GM18868 (cell line): Measurements from ENCODE around the gene NTN5.
"Not testable (repeated sequence)": the region's sequence is repeated elsewhere in the genome, so short reads cannot be mapped to it uniquely, and the experiment has no call there.

ENCODE experiments used
- ATAC-seq: cut with Tn5 transposase; IDR thresholded peaks from one replicate; pipeline ENCODE4 v1.9.1; 2021; ENCODE audit warnings: mild to moderate bottlenecking, moderate library complexity; ENCODE audit not compliant: unreplicated experiment

NTN5 gene

GRCh38 chr19:48672994-48673393 lies at the start of gene NTN5:
NTN5 (minus strand) TSS chr19:48673017; CDS start chr19:48670986, 2,031 bp downstream.
- no peak for ATAC-seq

- ATAC-seq = no peak
Measured at GRCh38 chr19:48722196-48722708, 49.4 kb upstream of the NTN5 start.

GRCh38 chr19:48720613-48721296 lies 47.9 kb upstream of the NTN5 start:
- ATAC-seq = peak; percentile 79

- ATAC-seq = peak; percentile 6
Measured at GRCh38 chr19:48720251-48720612, 47.4 kb upstream of the NTN5 start.

GRCh38 chr19:48719263-48720171 lies 46.7 kb upstream of the NTN5 start, which contains the start of gene MAMSTR:
MAMSTR (minus strand) TSS chr19:48719725; CDS start chr19:48719031, 694 bp downstream.
- no peak for ATAC-seq

- no peak for ATAC-seq
Measured at GRCh38 chr19:48718711-48719231, 46.0 kb upstream of the NTN5 start.

GRCh38 chr19:48718106-48718505 lies 45.3 kb upstream of the NTN5 start:
- not testable (repeated sequence) for ATAC-seq

GRCh38 chr19:48716562-48717291 lies 43.9 kb upstream of the NTN5 start:
- no peak for ATAC-seq

GRCh38 chr19:48715681-48716171 lies 42.9 kb upstream of the NTN5 start:
- no peak for ATAC-seq

GRCh38 chr19:48714759-48715675 lies 42.2 kb upstream of the NTN5 start:
- ATAC-seq = no peak

- peak; percentile 84 for ATAC-seq
Measured at GRCh38 chr19:48713864-48714755, 41.3 kb upstream of the NTN5 start.

GRCh38 chr19:48713041-48713863 lies 40.4 kb upstream of the NTN5 start:
- no peak for ATAC-seq

- ATAC-seq = no peak
Measured at GRCh38 chr19:48711106-48711662, 38.4 kb upstream of the NTN5 start.

GRCh38 chr19:48708471-48708870 lies 35.7 kb upstream of the NTN5 start:
- no peak for ATAC-seq

GRCh38 chr19:48705431-48705830 lies 32.6 kb upstream of the NTN5 start:
- no peak for ATAC-seq

GRCh38 chr19:48703316-48703715 lies 30.5 kb upstream of the NTN5 start:
- ATAC-seq = no peak

GRCh38 chr19:48702701-48703100 lies 29.9 kb upstream of the NTN5 start:
- no peak for ATAC-seq
